ENCODE data around the gene RBM38. TPM values are rescaled to one million over a fixed set of nuclear protein-coding genes. Genes with fewer than 3 reads are reported as not detected.

RBM38 gene
- total RNA-seq, 1 donor from 2014 or later: 16.6 TPM

GRCh38 chr20:57372157-57372556, 19.0 kb upstream of the RBM38 start:
- Mint-ChIP-seq H3K4me3 (ENCODE audit: unreplicated experiment) (no peak overlapping the region), H3K36me3 (ENCODE audit: unreplicated experiment) (no peaks in the 10 kb centered on the region), H3K27ac (ENCODE audit: unreplicated experiment) (no peak overlapping the region), H3K4me1 (ENCODE audit: low read depth, unreplicated experiment) (no peaks in the 10 kb centered on the region), H3K9me3 (ENCODE audit: unreplicated experiment) (no peaks in the 10 kb centered on the region), H3K27me3 (ENCODE audit: unreplicated experiment) (no peaks in the 10 kb centered on the region)
- TF ChIP-seq CTCF (IDR thresholded peaks at IDR 0.05; ENCODE audit: partially characterized antibody, unreplicated experiment): no peak
- no peak for DNase-seq

- Mint-ChIP-seq H3K27me3 (ENCODE audit: unreplicated experiment) (no peaks in the 10 kb centered on the region), H3K9me3 (ENCODE audit: unreplicated experiment) (no peaks in the 10 kb centered on the region), H3K36me3 (ENCODE audit: unreplicated experiment) (no peaks in the 10 kb centered on the region), H3K4me3 (ENCODE audit: unreplicated experiment) (no peak overlapping the region), H3K27ac (ENCODE audit: unreplicated experiment) (no peak overlapping the region), H3K4me1 (ENCODE audit: low read depth, unreplicated experiment) (no peaks in the 10 kb centered on the region)
- no peak for DNase-seq
- no peak for TF ChIP-seq CTCF (IDR thresholded peaks at IDR 0.05; ENCODE audit: partially characterized antibody, unreplicated experiment)
These were observed 18.4 kb upstream of the RBM38 start for GRCh38 chr20:57372581-57373350.

GRCh38 chr20:57374343-57374930, 16.8 kb upstream of the RBM38 start:
- no peaks in the 10 kb centered on the region for H3K36me3 Mint-ChIP-seq (ENCODE audit: unreplicated experiment)
- no peak overlapping the region for H3K4me3 Mint-ChIP-seq (ENCODE audit: unreplicated experiment)
- no peaks in the 10 kb centered on the region for H3K9me3 Mint-ChIP-seq (ENCODE audit: unreplicated experiment)
- TF ChIP-seq CTCF (IDR thresholded peaks at IDR 0.05; ENCODE audit: partially characterized antibody, unreplicated experiment): no peak
- H3K4me1 Mint-ChIP-seq (ENCODE audit: low read depth, unreplicated experiment): no peaks in the 10 kb centered on the region
- no peak overlapping the region for H3K27ac Mint-ChIP-seq (ENCODE audit: unreplicated experiment)
- no peak for DNase-seq
- H3K27me3 Mint-ChIP-seq (ENCODE audit: unreplicated experiment): peaks cover 2% of the 10 kb centered on the region

GRCh38 chr20:57374931-57375651, 16.1 kb upstream of the RBM38 start:
- no peak for DNase-seq
- no peaks in the 10 kb centered on the region for H3K9me3 Mint-ChIP-seq (ENCODE audit: unreplicated experiment)
- TF ChIP-seq CTCF (IDR thresholded peaks at IDR 0.05; ENCODE audit: partially characterized antibody, unreplicated experiment): no peak
- no peak overlapping the region for H3K4me3 Mint-ChIP-seq (ENCODE audit: unreplicated experiment)
- no peaks in the 10 kb centered on the region for H3K4me1 Mint-ChIP-seq (ENCODE audit: low read depth, unreplicated experiment)
- H3K27me3 Mint-ChIP-seq (ENCODE audit: unreplicated experiment): peaks cover 2% of the 10 kb centered on the region
- H3K27ac Mint-ChIP-seq (ENCODE audit: unreplicated experiment): no peak overlapping the region
- no peaks in the 10 kb centered on the region for H3K36me3 Mint-ChIP-seq (ENCODE audit: unreplicated experiment)

Measured in glutamatergic neuron (in vitro differentiated cells).